Neural cell (in vitro differentiated cells): ENCODE measurements around the gene ZNF335.

Experiments
- CTCF ChIP-seq: fragments of 450-650 bp; IDR thresholded peaks from 2 replicates; pipeline ENCODE4 v1.5.1; 2014; ENCODE audit warnings: antibody characterized with exemption, mild to moderate bottlenecking, moderate library complexity; ENCODE audit not compliant: poor library complexity, severe bottlenecking
- EP300 ChIP-seq: fragments of 450-650 bp; conservative IDR thresholded peaks from 2 replicates; pipeline ENCODE4 v1.6.1; 2014; ENCODE audit warnings: antibody characterized with exemption, mild to moderate bottlenecking, moderate library complexity; ENCODE audit not compliant: poor library complexity, severe bottlenecking
- EZH2 ChIP-seq: fragments of 200-600, 300-800 bp; shearing (Covaris generic), sonication (generic); IDR thresholded peaks from 2 replicates; pipeline ENCODE4 v1.6.1; 2014; ENCODE audit warnings: antibody characterized with exemption, low read length, borderline replicate concordance, mild to moderate bottlenecking; ENCODE audit not compliant: insufficient read depth, poor library complexity, severe bottlenecking
- MXI1 ChIP-seq: fragments of 450-650 bp; conservative IDR thresholded peaks from 2 replicates; pipeline ENCODE4 v1.6.1; 2014; ENCODE audit warnings: antibody characterized with exemption, mild to moderate bottlenecking; ENCODE audit not compliant: poor library complexity, severe bottlenecking
- POLR2AphosphoS5 ChIP-seq: IDR thresholded peaks from 2 replicates; pipeline ENCODE4 v1.6.1; 2012
- RAD21 ChIP-seq: fragments of 450-650 bp; conservative IDR thresholded peaks from 2 replicates; pipeline ENCODE4 v1.6.1; 2014; ENCODE audit warnings: antibody characterized with exemption, mild to moderate bottlenecking, moderate library complexity
- REST ChIP-seq: IDR thresholded peaks from 2 replicates; pipeline ENCODE4 v1.6.1; 2012; ENCODE audit warnings: borderline replicate concordance
- SMC3 ChIP-seq: fragments of 450-650 bp; conservative IDR thresholded peaks from 2 replicates; pipeline ENCODE4 v1.6.1; 2014; ENCODE audit warnings: antibody characterized with exemption, mild to moderate bottlenecking, moderate library complexity; ENCODE audit not compliant: poor library complexity
- TAF1 ChIP-seq: IDR thresholded peaks from 2 replicates; pipeline ENCODE4 v1.6.1; 2012; ENCODE audit warnings: low read depth

GRCh38 chr20:46020555-46020954 is 48.6 kb upstream of the ZNF335 start:
- TF ChIP-seq REST (no peak), CTCF (no peak), POLR2AphosphoS5 (no peak), RAD21 (no peak), EP300 (no peak), EZH2 (no peak), MXI1 (no peak), SMC3 (no peak), TAF1 (no peak)
